CD4-positive, alpha-beta T cell treated with Interleukin-17A for 1 hour (primary cell): Measurements from ENCODE around the gene GDPD4.

ENCODE experiments used
- DNase-seq: peaks from one replicate; pipeline ENCODE4 v3.0.0-alpha.2; 2020

The GDPD4 gene

DNA sequence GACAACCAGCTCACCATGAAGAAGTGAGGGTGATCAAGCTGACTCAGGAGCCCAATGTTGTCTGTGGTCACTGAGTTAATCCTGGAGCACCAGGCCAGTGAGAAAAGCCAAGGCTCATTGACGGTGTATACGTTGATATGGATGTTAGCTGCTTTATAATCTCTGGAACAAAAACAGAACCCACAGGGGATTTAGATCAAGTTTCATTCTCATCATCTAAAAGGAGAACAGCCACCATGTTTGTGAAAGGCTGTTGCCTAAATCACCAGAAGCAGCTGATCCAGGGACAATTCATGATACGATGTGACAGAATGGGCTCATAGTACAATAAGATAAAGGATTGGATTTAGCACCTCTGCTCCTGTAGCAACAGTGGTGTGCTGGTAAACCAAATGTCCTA is 68.5 kb downstream of the GDPD4 start:
- DNase-seq = no peak

- no peak for DNase-seq
Measured at GRCh38 chr11:77232242-77232641, 69.2 kb downstream of the GDPD4 start.

GRCh38 chr11:77231800-77232199 is 69.7 kb downstream of the GDPD4 start:
- no peak for DNase-seq

DNA sequence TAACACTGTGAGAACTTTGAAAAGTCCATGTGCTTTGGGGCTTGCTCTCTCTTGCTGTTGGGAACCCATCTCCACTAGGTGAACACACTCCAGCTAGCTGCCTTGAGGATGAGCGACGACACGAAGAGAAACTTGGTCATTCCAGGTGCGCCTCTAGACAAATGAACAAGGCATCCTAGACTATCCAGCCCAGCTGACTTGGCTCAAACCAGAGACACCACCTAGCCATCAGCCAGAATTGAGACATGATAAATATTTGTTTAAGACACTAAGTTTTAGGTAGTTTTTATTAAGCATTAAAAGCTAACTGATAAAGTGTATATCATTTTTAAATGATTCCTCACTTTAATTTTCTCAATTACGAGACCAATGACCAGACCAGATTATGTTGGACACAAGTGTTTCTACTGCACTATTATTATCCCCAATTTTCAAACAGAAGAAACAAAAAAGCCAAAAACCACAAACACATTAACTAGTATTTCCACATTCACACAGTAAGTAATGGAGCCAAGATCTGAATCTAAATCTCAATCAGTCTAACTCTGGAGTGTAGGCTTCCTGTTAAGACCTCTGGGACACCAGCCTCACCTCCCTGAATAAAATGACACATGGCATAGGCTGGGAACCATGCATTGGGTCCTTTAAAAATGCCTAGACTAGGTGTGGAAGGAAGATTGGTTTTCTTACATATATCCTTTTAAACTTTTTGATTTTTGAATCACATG is 70.4 kb downstream of the GDPD4 start:
- no peak for DNase-seq

DNA sequence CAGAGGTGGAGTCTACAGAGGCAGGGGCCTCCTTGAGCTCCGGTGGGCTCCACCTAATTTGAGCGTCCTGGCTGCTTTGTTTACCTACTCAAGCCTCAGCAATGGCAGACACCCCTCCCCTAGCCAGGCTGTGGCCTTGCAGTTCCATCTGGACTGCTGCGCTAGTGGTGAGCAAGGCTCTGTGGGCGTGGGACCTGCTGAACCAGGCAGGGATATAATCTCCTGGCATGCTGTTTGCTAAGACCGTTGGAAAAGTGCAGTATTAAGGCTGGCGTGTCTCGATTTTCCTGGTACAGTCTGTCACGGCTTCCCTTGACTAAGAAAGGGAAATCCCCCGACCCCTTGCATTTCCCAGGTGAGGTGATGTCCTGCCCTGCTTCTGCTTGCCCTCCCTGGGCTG is 77.7 kb downstream of the GDPD4 start:
- no peak for DNase-seq

DNA sequence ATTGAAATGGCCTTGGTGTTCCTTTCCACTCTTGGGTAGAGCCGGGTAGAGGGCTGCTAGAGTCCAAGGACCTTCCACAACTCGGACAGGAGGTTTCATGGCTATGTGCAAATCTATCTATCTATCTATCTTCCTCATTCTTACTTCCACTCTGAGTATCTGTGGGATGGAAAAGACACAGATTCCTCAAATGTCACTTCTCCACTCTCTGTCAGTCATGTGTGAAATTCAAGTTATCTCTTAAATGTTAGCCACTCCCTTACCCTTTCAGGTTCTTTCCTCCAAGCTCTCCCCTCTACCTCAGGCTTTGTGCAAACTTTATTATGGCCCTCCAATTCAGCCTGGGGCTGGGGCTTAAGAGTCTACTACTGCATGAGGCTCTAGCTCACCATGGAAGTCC is 84.3 kb downstream of the GDPD4 start:
- no peak for DNase-seq

GRCh38 chr11:77215106-77215505 is 86.4 kb downstream of the GDPD4 start:
- no peak for DNase-seq

DNA sequence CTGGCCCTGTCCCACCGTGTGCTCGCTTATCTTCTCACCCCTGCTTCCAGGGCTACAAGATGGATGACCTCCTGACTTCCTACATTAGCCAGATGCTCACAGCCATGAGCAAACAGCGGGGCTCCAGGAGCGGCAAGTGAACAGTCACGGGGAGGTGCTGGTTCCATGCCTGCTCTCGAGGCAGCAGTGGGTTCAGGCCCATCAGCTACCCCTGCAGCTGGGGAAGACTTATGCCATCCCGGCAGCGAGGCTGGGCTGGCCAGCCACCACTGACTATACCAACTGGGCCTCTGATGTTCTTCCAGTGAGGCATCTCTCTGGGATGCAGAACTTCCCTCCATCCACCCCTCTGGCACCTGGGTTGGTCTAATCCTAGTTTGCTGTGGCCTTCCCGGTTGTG is 86.9 kb downstream of the GDPD4 start:
- DNase-seq = no peak

DNA sequence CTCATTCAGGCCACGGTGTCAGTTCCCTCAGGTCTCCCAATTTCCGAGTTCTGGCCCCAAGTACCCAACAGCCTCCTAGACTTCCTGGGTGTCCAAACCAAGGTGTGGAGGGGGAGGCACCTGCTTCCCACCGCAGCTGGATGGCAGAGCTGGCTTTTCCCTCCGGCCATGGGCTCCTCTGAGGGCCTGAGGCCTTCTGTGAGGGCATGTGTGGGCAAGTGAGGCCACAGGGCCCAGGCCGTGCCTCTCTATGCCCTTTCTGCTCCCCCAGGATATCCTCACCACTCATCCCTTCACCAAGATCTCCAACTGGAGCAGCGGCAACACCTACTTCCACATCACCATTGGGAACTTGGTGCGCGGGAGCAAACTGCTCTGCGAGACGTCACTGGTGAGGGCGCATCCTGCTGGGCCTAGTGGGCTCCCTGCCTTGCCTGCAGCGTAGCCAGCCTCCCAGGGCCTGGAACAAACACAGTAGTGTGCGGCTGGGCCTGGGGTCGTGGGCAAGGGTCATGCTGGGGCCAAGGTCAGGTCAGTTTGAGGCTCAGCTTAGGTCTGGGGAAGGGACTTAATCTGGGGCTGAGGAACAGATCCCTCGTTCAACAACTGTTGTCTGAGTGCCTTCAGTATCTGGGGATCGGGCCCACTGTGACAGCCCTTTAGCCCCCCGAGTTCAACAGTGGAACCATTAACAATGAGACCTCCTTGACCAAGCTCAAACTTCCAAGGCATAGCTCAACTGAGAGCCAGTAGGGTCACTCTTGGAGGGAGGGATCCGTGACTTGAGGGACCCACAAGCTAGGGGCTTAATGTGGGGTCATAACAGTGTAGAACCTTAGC is 87.7 kb downstream of the GDPD4 start:
- no peak for DNase-seq

DNA sequence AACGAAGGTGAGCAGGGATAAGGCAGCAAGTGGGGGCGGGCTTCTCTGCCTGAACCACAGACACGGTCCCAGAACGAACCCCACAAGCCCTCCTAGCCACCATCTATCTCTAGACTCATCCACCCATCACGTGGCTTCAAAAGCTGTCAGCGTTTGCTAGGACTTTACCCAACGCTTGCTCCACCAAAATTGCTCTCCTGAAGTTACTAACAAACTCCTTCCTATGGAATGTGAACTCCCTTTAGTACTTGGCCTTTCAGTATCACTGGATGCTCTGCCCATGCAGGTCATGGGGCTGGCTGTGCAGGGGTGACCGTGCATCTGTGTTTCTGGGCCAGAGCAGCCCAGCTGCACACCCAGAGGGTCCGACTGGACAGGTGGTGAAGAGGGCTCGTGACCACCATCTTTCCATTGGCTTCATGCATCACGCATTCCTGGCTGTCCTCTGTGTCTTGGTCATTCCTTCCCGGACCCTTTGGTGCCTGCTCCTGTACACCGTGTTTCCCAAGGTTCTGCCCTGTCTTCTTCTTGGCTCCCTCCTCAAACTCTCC is 88.4 kb downstream of the GDPD4 start:
- DNase-seq = no peak

DNA sequence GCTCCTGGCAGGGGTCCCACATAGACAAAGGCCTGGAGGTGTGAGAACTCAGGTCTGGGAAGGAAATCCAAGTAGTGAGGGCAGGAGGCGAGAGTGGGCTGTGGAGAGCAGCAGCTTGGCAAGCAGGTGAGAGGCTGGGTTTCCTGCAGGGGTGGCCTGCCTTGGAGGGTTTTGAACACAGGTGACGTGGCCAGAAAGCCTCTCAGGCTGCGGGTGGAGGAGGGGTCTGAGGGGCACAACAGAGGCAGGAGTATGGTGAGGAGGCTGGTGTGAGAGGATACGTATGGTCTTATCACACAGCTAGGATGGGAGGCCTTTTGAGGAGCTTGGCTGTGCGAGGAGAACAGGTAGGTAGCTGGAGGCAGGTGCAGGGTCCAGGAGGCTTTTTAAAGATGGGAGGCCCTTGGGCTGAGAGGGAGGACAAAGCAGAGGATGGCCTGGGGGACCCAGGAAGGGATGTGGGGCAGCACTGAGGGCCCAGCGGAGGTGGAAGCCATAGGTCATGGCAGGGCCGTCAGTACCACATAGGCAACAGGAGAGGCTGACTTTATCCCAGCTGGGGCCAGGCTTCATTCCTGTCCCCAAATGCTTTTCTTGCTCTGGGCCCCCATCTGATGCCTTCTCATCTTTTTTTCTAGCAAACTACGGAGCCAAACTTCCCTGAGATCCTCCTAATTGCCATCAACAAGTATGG is 89.0 kb downstream of the GDPD4 start:
- DNase-seq = no peak

DNA sequence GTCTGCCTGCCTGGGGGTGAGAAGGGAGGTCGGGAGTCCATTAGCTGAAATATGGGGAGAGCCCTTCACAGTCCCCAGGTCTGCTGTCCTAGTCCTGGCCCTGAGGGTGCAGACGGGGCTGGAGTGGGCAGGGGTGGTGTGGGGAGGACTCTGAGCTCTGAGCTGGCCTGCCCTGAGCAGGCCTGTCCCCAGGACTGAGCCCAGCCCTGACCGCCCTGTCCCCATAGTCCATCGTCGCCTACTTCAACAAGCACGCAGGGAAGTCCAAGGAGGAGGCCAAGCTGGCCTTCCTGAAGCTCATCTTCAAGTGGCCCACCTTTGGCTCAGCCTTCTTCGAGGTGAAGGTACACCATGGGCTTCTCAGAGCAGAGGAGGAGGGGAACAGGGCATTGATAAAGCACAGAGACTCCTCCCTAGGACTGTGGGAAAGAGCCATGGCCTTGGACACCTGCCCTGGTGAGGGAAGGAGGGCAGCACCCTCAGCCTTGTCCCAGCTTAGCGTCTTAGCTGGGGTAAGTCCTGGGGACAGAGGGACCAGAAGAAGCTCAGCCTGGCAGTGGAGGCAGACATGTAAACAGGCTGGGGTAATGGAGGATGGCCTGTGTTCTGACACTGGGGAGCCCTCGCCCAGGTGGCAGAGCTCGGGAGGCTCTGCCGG is 89.8 kb downstream of the GDPD4 start:
- DNase-seq = no peak

GRCh38 chr11:77211040-77211451 is 90.4 kb downstream of the GDPD4 start:
- DNase-seq = no peak

GRCh38 chr11:77209663-77210062 is 91.8 kb downstream of the GDPD4 start:
- DNase-seq = no peak

- DNase-seq = no peak
Measured at GRCh38 chr11:77208535-77208934, 93.0 kb downstream of the GDPD4 start.

DNA sequence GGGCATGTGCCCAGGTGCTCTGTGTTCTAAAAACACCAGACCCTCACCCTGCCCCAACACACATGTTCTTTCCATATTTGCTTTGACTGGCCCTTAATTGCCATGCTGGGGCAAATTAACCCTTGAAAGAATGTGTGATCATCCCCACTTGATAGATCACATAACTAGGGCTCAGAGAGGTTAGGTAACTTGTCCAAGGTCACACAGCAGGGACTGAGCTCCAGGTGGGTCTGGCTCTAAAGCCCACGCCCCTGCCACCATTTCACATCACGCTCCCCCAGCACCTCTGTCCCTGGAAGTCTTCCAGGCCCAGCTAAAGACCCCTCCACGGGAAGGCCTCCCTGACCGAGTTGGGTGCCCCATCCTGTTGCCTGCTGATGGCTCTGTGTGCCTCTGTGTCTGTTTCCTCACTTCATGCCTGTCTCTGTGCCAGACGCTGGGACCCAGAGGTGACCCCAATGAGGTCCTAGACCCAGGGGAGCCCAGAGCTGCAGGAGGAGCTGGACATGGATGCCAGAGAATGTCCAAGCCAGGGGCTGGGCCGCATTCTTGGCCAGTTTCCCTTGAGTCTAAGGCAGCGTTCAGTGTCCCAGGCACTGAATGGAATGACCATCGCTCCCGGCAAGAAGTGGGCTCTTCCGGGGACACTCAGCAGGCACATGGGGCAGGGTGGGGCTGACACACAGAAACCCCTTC is 93.7 kb downstream of the GDPD4 start:
- DNase-seq = no peak

GRCh38 chr11:77207019-77207485 is 94.4 kb downstream of the GDPD4 start:
- DNase-seq = no peak

DNA sequence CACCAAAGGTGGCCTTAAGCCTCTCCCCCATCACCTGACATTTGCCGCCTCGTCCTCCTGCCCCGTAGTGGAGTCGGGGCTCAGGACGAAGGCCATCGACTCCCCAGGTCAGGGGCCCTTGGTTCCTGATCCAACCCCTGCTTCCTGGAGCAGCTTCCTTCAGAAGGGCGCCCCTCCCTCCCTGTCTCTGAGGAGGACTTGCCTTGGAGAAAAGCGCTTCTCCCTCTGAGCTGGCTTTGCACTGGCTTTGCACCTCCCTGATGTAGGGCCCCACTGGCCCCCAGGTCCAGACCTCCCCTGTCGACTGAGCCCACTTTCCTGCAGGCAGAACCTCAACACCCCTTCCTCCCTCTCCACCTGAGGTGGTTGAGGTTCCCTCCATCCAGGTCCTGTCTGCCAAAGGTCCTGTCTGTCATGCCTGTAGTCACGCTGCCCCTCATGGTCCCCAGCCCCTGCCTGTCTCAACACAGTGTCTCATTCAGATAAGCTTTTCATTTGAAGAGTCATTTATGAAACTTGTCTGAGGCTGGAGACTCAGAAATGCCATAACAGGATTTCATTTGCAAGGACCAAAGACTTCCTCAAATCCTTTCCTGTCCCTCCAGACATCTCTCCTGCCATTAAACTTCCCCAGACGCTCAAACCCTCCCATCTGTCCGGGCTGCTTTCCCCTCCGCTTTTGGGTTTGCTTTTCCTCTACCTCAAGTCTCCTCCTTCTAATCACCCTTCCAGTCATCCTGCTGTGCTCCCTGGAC is 95.0 kb downstream of the GDPD4 start:
- DNase-seq = no peak

DNA sequence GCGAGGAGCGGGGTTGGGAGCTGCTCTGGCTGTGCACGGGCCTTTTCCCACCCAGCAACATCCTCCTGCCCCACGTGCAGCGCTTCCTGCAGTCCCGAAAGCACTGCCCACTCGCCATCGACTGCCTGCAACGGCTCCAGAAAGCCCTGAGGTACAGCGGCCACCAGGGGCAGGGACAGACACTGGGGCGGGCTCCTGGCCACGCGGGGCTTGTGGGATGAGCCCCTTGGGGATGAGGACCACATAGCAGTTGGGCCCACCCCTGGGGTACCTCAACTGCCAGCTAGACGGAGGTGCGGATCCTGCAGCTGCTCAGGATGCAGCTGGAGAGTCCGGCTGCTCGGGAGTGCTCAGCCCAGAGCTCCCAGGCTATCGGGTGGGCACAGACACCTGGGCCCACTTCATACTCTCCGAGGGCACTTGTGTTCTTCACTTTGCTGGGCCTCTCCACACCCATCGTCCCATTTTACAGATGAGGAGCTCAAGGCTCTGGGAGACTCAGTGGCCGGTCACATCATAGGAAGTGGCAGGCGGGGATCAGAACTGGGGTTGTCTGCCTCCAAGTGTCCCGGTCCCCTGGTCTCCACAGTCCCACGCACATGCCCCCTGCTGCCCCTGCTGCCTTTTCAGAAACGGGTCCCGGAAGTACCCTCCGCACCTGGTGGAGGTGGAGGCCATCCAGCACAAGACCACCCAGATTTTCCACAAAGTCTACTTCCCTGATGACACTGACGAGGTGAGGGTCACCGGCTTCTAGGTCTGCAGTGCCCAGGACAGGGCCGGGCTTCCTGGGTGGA is 95.8 kb downstream of the GDPD4 start:
- DNase-seq = no peak

DNA sequence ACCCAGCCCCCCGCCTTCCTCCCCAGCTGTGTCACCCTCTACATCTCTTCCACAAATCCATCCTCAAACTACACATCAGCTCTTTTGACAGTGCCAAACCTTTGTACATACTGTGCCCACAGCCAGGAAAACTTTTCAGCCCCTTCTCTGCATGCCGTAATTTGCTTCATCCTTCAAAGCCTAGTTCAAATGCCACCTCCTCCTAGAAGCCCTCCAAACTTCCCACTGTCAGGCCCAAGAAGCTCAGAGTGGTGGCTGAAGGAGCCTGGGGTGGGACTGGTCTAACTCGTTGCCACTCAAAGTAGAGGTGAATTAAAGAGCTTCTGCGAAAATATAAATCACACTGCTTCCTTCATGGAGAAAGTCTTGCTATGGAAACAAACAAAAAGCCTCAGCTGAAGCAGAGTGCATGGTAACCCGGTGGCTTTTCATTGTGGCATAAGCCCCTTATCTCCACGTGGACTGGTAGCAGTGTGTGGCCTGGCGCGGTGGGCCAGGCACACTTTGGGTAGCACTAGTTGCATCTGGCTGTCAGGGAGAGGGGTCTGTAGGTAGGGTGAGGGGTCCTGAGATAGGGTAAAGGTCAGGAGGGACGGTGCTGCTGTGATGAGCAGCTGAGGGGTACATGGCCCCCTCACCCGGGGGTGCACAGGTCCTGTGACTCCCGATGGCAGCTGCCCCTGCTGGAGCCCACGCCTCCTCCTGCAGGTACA is 96.6 kb downstream of the GDPD4 start:
- no peak for DNase-seq
